ENCODE results near the gene RCL1. TPM values are rescaled to one million over a fixed set of nuclear protein-coding genes. Genes with fewer than 3 reads are reported as not detected.

The RCL1 gene, protein sequence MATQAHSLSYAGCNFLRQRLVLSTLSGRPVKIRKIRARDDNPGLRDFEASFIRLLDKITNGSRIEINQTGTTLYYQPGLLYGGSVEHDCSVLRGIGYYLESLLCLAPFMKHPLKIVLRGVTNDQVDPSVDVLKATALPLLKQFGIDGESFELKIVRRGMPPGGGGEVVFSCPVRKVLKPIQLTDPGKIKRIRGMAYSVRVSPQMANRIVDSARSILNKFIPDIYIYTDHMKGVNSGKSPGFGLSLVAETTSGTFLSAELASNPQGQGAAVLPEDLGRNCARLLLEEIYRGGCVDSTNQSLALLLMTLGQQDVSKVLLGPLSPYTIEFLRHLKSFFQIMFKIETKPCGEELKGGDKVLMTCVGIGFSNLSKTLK
- 37.3 and 52.4 TPM in 2 replicates for total RNA-seq (2014; rRNA removed; shearing (Covaris generic))

DNA sequence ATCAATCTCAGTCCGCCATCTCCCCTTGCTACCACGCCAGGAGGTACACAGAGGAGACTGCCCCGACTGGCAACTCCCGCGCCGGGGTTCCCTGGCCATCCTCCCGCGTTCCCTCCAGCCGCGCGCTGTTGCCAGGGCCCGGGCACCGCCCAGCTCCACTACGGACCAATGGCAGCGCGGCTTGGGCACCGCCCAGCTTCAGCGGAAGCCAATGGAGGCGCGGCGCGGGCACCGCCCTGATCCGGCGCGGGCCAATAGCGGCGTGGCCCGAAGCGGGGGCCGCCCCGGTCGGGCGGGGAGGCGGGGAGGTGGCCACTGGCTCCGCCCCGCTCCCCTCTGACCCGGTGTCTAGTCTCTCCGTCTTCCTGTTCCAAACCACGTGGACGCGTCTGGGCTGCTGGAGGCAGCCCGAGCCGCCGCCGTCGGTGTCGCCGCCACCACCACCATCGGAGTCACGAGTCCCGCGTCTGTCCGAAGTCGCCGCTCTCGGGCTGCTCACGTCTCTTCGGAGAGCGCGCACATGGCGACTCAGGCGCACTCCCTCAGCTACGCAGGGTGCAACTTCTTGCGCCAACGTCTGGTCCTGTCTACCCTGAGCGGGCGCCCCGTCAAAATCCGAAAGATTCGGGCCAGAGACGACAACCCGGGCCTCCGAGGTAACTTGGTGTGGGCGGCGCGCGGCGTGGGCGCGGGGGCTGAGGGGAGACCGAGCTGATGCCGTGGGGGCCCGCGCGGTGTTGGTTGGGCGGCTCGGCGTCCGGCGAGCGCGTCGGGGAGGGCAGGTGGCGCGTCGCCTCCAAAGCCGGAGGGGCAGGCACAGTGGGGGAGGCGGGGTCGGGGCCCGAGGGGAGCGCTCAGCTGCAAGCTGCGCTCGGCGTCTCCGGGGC, at the start of gene RCL1:
TSS of gene RCL1 (plus strand) at position 373 of the 887 bp plus-strand sequence. CDS start at position 521, 148 bp downstream.

Small RNA genes lying within 50 kb of the gene (small RNA-seq; reads per million reads assigned to genes)
- gene AL158147.1 (not detected), gene MIR101-2 (not detected)

Other genes starting within 250 kb of the RCL1 start
- 11.3 and 12.1 TPM in 2 replicates for gene PLPP6, start 130.7 kb upstream of the RCL1 start, total RNA-seq (2014; rRNA removed; shearing (Covaris generic))
- 2.1 and 2.3 TPM in 2 replicates for gene SPATA6L, start 126.5 kb upstream of the RCL1 start, total RNA-seq (2014; rRNA removed; shearing (Covaris generic))
- 24.1 and 31.4 TPM in 2 replicates for gene CDC37L1, start 113.4 kb upstream of the RCL1 start, total RNA-seq (2014; rRNA removed; shearing (Covaris generic))
- 28.8 and 29.3 TPM in 2 replicates for gene AK3, start 51.7 kb upstream of the RCL1 start, total RNA-seq (2014; rRNA removed; shearing (Covaris generic))
- gene JAK2, start 192.3 kb downstream of the RCL1 start, total RNA-seq (2014; rRNA removed; shearing (Covaris generic)) = 3.8 and 4.8 TPM in 2 replicates